ENCODE data around the gene ZNF784. TPM values are rescaled to one million over a fixed set of nuclear protein-coding genes. Genes with fewer than 3 reads are reported as not detected.

The ZNF784 gene, protein sequence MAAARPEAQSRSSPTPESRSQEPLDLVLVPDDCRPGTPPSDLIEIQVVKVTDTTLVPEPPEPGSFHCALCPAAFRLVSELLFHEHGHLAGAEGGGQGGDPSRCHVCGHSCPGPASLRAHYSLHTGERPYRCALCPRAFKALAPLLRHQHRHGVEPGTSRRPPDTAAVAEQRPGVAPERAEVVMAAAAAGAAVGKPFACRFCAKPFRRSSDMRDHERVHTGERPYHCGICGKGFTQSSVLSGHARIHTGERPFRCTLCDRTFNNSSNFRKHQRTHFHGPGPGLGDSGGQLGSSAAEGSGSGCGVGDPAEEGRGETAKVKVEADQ
- 4.5 and 6.5 TPM in 2 replicates for total RNA-seq

DNA sequence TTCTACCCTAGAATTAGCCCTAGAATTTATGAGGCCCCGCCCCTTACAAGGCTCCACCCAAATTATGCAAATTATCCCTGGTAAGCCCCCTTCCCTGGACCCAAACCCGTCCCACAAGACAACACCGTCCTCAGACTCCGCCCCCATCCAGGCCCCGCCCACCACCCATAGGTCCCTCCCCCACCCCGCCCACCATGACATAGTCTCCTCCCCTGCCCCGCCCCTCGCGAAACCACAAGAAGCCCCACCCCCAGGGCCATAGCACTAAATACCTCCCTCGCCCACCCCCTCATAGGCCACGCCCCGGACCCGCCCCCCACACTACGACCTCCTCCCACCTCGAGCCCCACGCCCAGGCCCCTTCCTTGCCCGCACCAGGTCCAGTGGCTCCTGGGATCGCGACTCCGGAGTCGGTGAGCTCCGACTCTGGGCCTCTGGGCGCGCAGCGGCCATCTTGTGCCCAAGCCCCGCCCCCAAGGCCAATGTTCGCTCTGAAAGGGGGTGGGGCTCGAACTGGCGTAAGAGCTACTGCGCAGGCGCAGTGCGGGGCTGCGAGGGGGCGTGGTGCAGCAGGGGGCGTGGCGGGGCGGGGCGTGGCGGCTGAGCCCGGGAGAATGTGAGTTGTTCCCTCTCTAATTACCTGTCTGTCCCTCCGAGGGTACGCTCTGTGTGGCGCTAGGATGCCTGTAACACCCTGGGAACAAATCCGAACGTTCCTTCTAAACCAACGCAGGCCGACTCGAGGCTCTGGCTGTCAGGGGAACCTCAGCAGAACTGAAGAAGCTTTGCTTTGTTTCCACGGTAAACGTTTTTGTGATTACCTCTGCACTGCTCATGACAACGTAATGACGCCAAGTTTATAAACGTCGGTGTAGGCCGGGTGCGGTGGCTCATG, at the start of gene ZNF784:
Gene ZNF784, minus strand, starts transcription at position 458 of the 895 bp plus-strand sequence. Its CDS starts 5 bp downstream, at position 453.

DNA sequence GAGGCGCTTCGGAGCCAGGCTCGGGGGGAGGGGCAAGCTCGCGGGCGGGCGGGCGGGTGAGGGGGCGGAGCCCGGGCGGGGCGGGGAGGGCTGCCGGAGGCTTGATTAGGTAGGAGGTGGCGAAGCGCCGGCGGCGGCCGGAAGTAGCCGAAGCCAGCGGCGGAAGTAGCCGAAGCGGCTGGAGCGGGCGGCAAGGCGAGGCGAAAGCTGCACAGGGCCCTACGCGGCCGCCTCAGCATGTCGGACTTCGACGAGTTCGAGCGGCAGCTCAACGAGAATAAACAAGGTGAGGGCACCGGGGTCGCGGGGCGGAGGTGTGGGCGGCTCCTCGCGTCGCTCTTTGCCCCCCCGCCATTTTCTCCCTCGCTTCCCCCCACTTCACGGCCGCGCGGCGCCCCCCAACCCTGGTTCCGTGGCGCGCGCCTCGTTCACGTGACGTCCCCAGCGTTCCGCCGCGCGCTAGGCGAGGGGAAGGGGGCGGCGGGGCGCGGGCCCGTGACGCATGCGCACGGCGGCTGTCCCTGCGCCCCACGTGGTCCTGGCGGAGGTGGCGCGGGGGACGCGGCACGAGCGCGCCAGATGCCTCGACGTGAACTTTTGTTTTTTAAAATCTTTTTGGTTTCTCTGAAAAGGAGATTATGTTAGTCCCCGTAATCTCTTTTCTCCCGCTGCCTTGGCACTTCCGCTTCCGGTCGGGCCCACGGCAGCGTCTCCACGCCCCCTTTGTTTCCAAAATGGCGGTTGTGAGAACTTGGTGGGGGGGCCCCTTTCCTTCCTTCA, 30.7 kb upstream of the ZNF784 start, which contains the start of gene U2AF2:
Gene U2AF2, plus strand, starts transcription at position 168 of the 780 bp plus-strand sequence. Its CDS starts 70 bp downstream, at position 238.

DNA sequence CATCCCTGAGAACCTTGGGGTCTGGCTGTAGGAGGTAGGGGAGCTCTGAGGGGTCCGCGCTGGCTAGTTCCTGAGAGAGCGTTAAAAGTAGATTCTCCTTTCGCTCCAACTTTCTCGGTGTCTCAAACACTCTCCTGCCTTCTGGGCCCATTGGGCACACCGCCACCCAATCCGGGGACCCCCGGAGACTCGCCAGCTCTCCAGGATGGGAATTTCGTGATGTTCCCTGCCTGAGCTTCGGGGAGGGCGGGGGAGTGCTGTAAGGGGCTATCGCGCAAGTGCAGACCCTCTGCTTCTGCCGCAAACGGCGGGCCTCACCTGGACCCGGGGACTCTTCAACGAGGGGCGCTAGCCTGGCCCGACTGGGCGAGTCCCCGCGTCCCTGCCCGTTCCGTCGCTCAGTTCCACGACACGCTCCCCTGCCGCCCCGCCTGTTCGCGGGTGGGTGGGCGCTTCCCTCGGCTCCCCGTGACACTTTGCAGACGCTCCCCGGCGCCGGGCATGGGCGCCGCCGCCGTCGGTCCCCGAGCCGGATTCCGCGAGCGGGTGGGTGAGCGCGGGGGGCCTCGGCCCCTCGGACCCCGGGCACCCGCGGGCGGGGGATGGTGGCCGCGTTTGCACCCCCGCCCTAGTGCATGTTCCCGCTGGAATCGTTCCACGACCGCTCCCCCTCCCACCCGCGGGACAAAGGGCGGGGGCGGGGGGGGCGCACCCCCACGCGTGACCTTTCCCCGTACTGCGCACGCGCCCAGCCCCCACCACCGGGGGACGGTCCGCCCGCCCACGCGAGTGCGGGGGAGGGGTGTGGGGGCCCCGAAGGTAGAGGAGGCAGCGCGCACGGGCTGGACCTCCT, 23.6 kb upstream of the ZNF784 start, which contains the start of gene CCDC106:
Gene CCDC106, plus strand, starts transcription at position 481 of the 853 bp plus-strand sequence. CDS start 835 bp downstream, outside the sequence.

DNA sequence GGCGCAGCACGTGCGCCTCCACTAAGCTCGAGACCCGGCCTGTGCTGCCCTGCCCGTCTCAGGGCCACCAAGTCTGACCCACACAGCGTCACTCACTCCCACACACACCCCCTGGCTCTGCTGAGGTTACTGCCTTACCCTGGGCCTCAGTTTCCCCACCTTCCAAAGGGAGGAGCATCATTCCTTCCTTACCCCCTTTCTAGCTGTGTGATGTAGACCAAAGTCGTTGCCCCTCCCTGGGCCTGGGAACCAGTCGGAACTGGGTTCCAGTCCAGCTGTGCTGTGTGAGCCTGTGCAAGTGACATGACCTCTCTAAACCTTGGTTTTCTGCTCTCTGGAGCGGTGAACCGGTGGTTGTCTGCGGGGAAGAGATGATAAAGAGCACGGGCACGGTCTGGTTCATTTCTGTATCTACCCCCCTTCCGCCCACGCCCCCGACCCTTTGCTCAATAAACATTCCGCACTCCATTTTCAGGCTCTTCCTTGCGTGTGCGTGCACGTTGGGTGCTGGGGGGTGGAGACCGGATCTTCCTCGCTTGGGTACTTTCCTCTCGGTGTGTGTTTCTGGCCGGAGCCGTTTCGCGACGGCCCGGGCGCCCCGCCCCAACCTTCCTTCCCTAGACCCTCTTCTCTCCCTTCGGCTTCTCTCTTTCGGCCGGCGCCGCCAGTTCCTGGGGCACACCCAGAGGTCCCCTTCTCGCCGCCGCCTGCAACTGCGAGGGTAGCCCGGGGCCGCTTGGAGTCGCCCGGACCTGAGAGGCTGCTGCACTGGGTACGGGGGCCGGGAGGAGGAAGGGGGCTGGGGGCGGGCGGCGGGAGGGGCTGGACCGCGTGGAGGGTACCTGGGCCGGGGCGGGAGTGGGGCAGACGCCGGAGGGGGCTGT, 18.9 kb upstream of the ZNF784 start, which contains the start of gene ZNF581:
Gene ZNF581, plus strand, starts transcription at position 647 of the 884 bp plus-strand sequence. CDS start 923 bp downstream, outside the sequence.

DNA sequence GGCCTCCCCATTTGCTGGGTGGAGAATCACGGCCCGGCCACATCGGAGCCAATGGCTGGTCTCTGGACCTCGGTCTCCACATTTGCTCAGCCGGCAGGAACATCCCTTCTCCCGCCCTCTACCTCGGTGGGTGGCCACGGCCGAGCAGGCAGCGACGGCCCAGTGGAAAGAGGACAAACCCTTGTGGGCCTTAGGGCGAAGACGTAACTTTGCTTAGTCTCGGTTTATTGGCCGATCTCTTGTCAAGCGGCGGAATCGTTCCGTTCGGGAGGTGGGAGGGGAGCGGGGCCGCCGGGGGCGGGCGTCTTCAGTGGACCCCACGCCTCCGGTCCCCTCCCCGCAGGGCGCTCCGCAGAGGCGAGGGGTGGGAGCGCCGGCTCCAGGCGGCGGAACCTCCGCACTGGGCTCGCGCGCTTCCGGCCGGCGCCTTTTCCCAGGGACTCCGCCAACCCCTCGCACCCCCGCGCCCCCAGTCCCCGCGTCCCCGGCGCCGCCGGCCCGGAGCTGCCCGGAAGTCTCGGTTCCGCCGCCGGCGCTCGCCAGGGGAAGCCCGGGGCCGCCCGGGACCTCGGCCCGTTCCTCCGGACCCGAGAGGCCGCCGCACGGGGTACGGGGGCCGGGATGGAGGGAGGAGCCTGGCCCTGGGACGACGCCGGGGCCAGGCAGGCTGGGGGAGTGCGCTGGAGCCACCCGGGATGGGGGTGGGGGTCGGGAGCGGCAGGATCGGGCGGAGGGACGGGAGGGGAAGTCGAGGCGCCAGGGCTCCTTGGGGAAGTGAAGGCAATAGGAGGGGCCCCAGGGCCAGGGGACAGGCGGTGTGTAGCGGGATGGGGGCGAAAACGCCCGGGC, 16.4 kb upstream of the ZNF784 start, which contains the start of gene ZNF580:
Gene ZNF580, plus strand, starts transcription at position 426 of the 849 bp plus-strand sequence. CDS start 1,507 bp downstream, outside the sequence.

DNA sequence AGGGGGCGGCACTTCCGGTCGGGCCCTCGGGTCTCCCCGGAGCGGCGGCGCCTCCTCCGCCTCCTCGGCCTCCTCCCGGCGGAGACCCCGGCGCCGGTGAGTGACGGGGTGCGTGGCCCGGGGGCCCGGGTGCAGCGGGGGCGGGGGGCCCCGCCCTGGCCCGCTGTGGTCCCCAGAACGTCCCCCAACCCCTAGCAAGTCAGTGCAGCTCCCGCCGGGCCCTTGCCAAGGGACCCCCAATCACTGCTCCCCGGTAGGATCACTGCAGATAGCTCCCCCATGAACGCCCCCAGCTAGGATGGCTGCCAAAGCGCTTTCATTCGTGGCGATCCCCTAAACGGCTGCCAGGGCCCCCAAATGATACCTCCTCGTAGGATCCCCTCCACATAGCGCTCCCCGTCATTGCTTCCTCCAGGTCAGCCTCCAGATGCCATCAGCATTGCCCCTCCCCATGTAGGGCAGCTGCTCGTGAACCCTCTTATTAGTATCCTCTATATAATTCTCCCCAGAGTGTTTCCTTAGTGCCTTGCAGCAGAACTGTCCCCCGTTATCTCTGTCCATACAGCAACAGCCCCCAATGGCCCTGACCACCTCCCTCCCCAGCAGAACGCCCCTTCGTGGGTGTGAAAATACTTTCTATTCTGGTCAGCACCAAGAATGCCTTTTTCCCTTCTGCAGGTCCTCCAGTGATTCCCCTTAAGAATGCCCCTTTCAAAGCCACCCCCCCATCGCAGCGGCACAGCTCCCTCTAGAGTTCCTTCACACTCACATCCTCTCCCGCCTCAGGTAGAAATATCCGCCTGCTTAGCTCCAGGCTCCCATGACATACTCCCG, 18.5 kb downstream of the ZNF784 start, which contains the start of gene ZNF865:
Gene ZNF865, plus strand, starts transcription at position 11 of the 834 bp plus-strand sequence. CDS start 7,972 bp downstream, outside the sequence.

DNA sequence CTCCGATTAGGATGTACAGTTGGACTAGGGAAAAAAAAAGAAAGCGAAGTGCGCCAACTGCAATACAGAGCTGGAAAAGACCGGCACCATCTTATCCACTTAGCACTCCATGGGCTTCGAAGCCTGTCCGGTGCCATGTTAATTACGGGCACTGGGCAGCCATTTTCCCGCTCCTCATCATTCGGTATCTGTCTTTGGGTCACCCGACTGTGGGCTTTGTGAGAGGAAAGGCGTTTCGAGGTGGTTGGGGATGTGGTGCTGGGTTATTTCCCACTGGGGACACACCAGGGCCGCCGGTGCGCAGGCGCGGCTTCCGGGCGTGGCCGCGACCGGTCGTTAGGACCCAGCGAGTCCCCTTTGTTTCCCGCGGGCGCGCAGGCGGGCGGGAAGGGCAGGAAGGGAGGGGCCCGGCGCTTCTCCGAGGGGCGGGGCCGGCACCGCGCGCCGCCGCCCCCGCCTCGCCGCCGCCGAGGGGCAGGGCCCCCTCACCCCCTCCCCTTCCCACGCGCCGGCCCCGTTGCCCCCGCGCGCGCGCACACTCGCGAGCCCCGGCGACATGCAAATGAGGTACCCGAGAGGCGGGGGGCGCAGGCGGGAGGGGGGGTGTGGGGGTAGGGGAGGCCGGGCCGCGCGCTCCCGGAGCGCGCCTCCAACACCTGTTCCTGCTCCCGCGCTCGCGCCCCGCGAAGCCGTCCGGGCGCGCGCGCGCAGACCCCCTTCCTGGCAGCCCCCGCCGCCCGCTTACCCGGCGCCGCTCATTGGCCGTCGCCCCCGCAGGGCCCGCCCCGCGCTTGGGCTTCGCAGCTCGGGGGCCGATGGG, 24.3 kb downstream of the ZNF784 start, which contains the start of gene ZNF524:
Gene ZNF524, plus strand, starts transcription at position 447 of the 820 bp plus-strand sequence. CDS start 1,825 bp downstream, outside the sequence.

DNA sequence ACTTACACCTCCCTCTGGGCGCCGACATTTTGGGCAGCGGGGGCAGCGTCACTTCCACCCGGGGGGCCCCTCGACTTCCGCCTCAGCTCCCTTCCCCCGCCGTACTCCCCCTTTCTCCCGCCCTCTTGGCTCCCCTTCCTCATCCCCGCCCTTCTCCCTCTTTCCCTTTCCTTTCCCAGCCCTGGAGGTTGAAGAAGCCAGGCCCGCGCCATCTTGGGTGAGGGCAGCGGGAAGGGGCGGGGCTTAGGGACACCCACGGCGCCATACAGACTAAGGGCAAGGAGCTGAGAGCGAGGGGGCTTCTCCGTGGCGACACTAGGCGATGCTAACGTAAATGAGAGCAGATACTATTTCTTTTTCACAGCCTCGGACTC, 24.9 kb downstream of the ZNF784 start, which contains the start of gene FIZ1:
Gene FIZ1, minus strand, starts transcription at position 50 of the 374 bp plus-strand sequence. CDS start 1,652 bp downstream, outside the sequence.

DNA sequence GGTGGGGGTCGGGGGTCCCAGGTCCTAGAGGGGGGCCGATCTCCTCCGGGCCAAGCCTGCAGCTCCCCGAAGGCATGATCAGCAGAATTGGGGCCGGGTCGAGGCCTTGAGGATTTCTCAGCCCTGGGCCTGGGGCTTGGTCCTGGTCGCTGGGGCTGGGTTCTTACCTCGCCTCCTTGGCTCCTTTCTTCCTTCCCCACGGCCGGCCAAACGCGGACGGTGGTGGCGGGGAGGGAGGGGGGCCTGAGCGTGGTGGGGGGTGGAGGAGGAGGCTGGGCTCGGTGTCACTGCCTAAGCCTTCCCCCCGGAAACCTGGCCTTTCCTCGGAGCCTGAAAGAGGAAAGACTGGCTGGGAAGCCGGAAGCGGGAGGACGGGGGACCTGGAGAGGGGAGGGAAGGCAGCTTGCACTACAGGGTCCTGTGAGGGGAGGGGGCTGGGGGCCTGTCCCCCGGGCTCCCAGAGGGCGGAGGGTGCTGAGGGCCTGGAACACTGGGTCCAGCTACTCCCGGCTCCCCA, 43.7 kb downstream of the ZNF784 start, which contains the start of gene ZNF579:
Gene ZNF579, minus strand, starts transcription at position 221 of the 517 bp plus-strand sequence. CDS start 1,209 bp downstream, outside the sequence.

Other genes starting within 250 kb of the ZNF784 start
- not detected in 2 replicates for gene TMEM190, start 247.7 kb downstream of the ZNF784 start, total RNA-seq
- gene TMEM238, start 240.3 kb downstream of the ZNF784 start, total RNA-seq, result 0.33 TPM in 1 of 2 replicates, not detected in the other
- gene RPL28, start 238.6 kb downstream of the ZNF784 start, total RNA-seq, result 445 and 511 TPM in 2 replicates
- 106 and 121 TPM in 2 replicates for gene UBE2S, start 216.8 kb downstream of the ZNF784 start, total RNA-seq
- not detected in 2 replicates for gene SHISA7, start 181.3 kb downstream of the ZNF784 start, total RNA-seq
- gene ISOC2, start 162.9 kb downstream of the ZNF784 start, total RNA-seq, result 60.9 and 67.6 TPM in 2 replicates
- gene C19orf85, start 159.8 kb downstream of the ZNF784 start, total RNA-seq, result not detected in 2 replicates
- gene ZNF628, start 147.9 kb downstream of the ZNF784 start, total RNA-seq, result 2.5 and 9.8 TPM in 2 replicates
- gene NAT14, start 139.4 kb downstream of the ZNF784 start, total RNA-seq, result 10.7 and 15.7 TPM in 2 replicates
- gene SSC5D, start 136.1 kb downstream of the ZNF784 start, total RNA-seq, result 0.33 and 0.57 TPM in 2 replicates
- not detected in 2 replicates for gene SBK2, start 87.4 kb downstream of the ZNF784 start, total RNA-seq
- gene SBK3, start 79.0 kb downstream of the ZNF784 start, total RNA-seq, result under 0.01 and 0.10 TPM in 2 replicates
- gene ZNF579, start 43.7 kb downstream of the ZNF784 start, total RNA-seq, result 5.1 and 11.8 TPM in 2 replicates
- 3.9 and 4.9 TPM in 2 replicates for gene FIZ1, start 25.0 kb downstream of the ZNF784 start, total RNA-seq
- gene ZNF524, start 24.3 kb downstream of the ZNF784 start, total RNA-seq, result 11.9 and 13.7 TPM in 2 replicates
- gene ZNF865, start 18.9 kb downstream of the ZNF784 start, total RNA-seq, result 1.2 and 2.0 TPM in 2 replicates
- 6.9 and 7.4 TPM in 2 replicates for gene ZNF580, start 16.4 kb upstream of the ZNF784 start, total RNA-seq
- 20.1 and 34.9 TPM in 2 replicates for gene ZNF581, start 19.1 kb upstream of the ZNF784 start, total RNA-seq
- gene CCDC106, start 23.6 kb upstream of the ZNF784 start, total RNA-seq, result 9.4 and 14.0 TPM in 2 replicates
- gene U2AF2, start 30.5 kb upstream of the ZNF784 start, total RNA-seq, result 109 and 121 TPM in 2 replicates
- 59.1 and 74.6 TPM in 2 replicates for gene EPN1, start 50.7 kb upstream of the ZNF784 start, total RNA-seq
- gene NLRP9, start 113.8 kb upstream of the ZNF784 start, total RNA-seq, result not detected in 2 replicates
- gene RFPL4A, start 134.5 kb upstream of the ZNF784 start, total RNA-seq, result 2.3 TPM in 1 of 2 replicates, not detected in the other
- 0.33 TPM in 1 of 2 replicates, not detected in the other for gene RFPL4AL1, start 144.6 kb upstream of the ZNF784 start, total RNA-seq
- under 0.01 TPM in 1 of 2 replicates, not detected in the other for gene NLRP11, start 207.4 kb upstream of the ZNF784 start, total RNA-seq
- not detected in 2 replicates for gene NLRP4, start 212.0 kb upstream of the ZNF784 start, total RNA-seq

Data from vein endothelial cell (primary cell).